ENCODE measurements around the gene ATP6V0C.

Gene ATP6V0C

DNA sequence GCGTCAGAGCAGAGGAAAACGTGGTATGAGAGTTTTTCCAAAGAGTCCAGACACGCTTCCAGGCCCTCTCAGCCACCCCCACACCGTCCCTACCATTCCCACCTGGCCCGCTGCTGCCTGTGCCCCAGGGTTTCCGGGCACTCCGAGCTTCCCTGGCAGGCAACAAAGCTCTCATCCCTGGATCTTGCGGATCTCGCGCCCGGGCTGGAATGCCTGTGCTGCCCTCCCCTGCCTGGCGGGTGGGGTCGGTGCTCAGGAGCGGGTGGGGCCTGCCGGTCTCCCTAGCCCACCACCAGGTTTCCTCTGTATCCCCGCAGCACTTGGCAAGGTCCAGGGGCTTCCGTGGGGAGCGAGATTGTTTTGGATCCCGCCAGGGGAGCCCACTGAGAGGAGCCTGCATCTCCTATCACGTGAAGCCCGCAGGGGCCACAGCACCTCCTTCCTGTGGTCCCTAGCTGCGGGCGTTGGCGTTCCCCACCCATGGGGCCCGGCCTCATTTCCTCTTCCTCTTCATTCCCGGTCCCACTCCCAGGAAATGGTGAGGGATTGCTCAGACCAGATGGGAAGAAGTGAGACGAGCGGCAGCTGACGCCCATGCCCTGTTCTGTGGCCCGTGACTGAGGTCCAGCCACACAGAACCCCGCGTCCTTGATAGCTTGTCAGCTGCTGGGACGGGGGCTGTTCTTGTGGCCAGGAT, 27.8 kb upstream of the ATP6V0C start:
- H3K79me2 ChIP-seq (ENCODE audit: insufficient read depth, low read depth) = 0 out of 2 replicates have a peak, but pooled peaks cover 4% of the 10 kb centered on the region
- no peak overlapping the region for H3K27ac ChIP-seq
- TF ChIP-seq, protein P1, sequence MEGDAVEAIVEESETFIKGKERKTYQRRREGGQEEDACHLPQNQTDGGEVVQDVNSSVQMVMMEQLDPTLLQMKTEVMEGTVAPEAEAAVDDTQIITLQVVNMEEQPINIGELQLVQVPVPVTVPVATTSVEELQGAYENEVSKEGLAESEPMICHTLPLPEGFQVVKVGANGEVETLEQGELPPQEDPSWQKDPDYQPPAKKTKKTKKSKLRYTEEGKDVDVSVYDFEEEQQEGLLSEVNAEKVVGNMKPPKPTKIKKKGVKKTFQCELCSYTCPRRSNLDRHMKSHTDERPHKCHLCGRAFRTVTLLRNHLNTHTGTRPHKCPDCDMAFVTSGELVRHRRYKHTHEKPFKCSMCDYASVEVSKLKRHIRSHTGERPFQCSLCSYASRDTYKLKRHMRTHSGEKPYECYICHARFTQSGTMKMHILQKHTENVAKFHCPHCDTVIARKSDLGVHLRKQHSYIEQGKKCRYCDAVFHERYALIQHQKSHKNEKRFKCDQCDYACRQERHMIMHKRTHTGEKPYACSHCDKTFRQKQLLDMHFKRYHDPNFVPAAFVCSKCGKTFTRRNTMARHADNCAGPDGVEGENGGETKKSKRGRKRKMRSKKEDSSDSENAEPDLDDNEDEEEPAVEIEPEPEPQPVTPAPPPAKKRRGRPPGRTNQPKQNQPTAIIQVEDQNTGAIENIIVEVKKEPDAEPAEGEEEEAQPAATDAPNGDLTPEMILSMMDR (conservative IDR thresholded peaks at IDR 0.05; ENCODE audit: low read depth, low read length) = no peak
- H3K4me3 ChIP-seq (IDR thresholded peaks at IDR 0.05; ENCODE audit: insufficient read depth, low read depth, low read length) = no peak overlapping the region
- no peak overlapping the region for H2AFZ ChIP-seq (ENCODE audit: low read depth)
- no peak overlapping the region for H3K9ac ChIP-seq
- no peaks in the 10 kb centered on the region for H3K4me1 ChIP-seq (ENCODE audit: low read depth, poor library complexity, severe bottlenecking)
- H3K4me2 ChIP-seq = no peak overlapping the region
- H3K27me3 ChIP-seq (ENCODE audit: insufficient read depth, low read depth) = no peaks in the 10 kb centered on the region
- H4K20me1 ChIP-seq (ENCODE audit: insufficient read depth) = no peaks in the 10 kb centered on the region
- H3K36me3 ChIP-seq (ENCODE audit: insufficient read depth) = no peaks in the 10 kb centered on the region

GRCh38 chr16:2486645-2487516, 26.9 kb upstream of the ATP6V0C start:
- H3K4me3 ChIP-seq (IDR thresholded peaks at IDR 0.05; ENCODE audit: insufficient read depth, low read depth, low read length) = no peak overlapping the region
- no peaks in the 10 kb centered on the region for H3K27me3 ChIP-seq (ENCODE audit: insufficient read depth, low read depth)
- 0 out of 2 replicates have a peak, but pooled peaks cover 4% of the 10 kb centered on the region for H3K79me2 ChIP-seq (ENCODE audit: insufficient read depth, low read depth)
- H4K20me1 ChIP-seq (ENCODE audit: insufficient read depth) = no peaks in the 10 kb centered on the region
- TF ChIP-seq, protein P1 (conservative IDR thresholded peaks at IDR 0.05; ENCODE audit: low read depth, low read length) = no peak
- H3K27ac ChIP-seq = no peak overlapping the region
- no peak overlapping the region for H3K4me2 ChIP-seq
- no peaks in the 10 kb centered on the region for H3K36me3 ChIP-seq (ENCODE audit: insufficient read depth)
- H2AFZ ChIP-seq (ENCODE audit: low read depth) = no peak overlapping the region
- no peak overlapping the region for H3K9ac ChIP-seq
- no peaks in the 10 kb centered on the region for H3K4me1 ChIP-seq (ENCODE audit: low read depth, poor library complexity, severe bottlenecking)

DNA sequence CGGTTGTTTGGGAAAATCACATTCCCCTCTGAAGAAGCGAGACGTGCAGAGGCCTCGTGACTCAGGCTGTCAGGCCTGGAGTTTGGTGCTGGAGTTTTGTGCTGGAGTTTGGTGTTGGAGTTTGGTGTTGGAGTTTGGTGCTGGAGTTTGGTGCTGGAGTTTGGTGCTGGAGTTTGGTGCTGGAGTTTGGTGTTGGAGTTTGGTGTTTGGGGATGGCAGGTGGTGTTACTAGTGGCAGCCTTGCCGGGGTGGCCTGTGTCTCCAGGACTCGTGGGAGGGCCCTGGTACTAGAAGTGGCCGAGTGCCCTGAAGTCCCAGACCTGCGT, 26.3 kb upstream of the ATP6V0C start:
- Histone ChIP-seq H3K9ac (no peak overlapping the region), H3K27me3 (ENCODE audit: insufficient read depth, low read depth) (no peaks in the 10 kb centered on the region), H2AFZ (ENCODE audit: low read depth) (no peak overlapping the region)

DNA sequence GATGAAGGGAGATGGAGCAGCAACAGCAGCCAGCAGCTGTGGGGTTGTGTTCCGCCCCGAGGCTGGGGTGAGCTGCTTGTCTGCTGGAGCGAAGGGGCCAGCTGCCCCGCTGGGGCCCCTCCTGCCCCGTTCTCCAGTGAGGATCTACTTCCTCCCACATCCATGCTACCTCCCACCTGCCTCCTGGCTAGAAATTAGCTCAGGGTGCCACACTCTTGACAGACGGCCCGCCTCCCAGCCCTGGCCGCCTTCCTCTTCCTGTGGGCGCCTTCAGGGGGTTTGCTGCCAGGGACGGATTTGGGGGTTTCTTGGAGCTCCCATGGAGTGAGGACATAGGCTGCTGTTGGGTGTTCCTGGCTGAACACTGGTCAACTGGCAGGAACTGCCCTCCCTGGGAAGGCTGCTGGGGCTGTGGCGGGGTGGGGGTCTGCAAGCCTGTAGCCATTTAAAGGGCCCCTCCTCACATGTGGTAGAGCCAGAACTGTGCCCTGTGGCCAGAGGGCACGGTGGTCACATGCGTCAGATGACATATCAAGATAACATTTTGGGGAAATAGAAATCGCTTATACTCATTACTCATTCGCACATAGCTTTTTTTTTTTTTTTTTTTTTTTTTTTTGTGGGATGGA, 25.7 kb upstream of the ATP6V0C start:
- no peaks in the 10 kb centered on the region for H3K4me1 ChIP-seq (ENCODE audit: low read depth, poor library complexity, severe bottlenecking)
- TF ChIP-seq, protein P1 (conservative IDR thresholded peaks at IDR 0.05; ENCODE audit: low read depth, low read length) = no peak
- no peak overlapping the region for H3K4me3 ChIP-seq (IDR thresholded peaks at IDR 0.05; ENCODE audit: insufficient read depth, low read depth, low read length)
- H3K27ac ChIP-seq = no peak overlapping the region
- 0 out of 2 replicates have a peak, but pooled peaks cover 4% of the 10 kb centered on the region for H3K79me2 ChIP-seq (ENCODE audit: insufficient read depth, low read depth)
- no peak overlapping the region for H3K4me2 ChIP-seq
- H3K9ac ChIP-seq = no peak overlapping the region
- no peak overlapping the region for H2AFZ ChIP-seq (ENCODE audit: low read depth)
- no peaks in the 10 kb centered on the region for H4K20me1 ChIP-seq (ENCODE audit: insufficient read depth)
- no peaks in the 10 kb centered on the region for H3K27me3 ChIP-seq (ENCODE audit: insufficient read depth, low read depth)
- no peaks in the 10 kb centered on the region for H3K36me3 ChIP-seq (ENCODE audit: insufficient read depth)

More for the DNA sequence above, 26.3 kb upstream of the ATP6V0C start:
- Histone ChIP-seq H3K79me2 (ENCODE audit: insufficient read depth, low read depth) (0 out of 2 replicates have a peak, but pooled peaks cover 4% of the 10 kb centered on the region), H3K4me2 (no peak overlapping the region), H3K4me3 (IDR thresholded peaks at IDR 0.05; ENCODE audit: insufficient read depth, low read depth, low read length) (no peak overlapping the region), H3K4me1 (ENCODE audit: low read depth, poor library complexity, severe bottlenecking) (no peaks in the 10 kb centered on the region), H3K36me3 (ENCODE audit: insufficient read depth) (no peaks in the 10 kb centered on the region), H3K27ac (no peak overlapping the region), H4K20me1 (ENCODE audit: insufficient read depth) (no peaks in the 10 kb centered on the region)
- TF ChIP-seq, protein P1 (conservative IDR thresholded peaks at IDR 0.05; ENCODE audit: low read depth, low read length) = no peak

Data from KMS-11 (cell line).